Caco-2 (cell line): Measurements from ENCODE around the gene NPHP4. TPM values are rescaled to one million over a fixed set of nuclear protein-coding genes. Genes with fewer than 3 reads are reported as not detected.

Experiments used
- BruUV-seq: library from RNA; stranded (reverse); fragments of 400-500 nt; replicated peaks from 2 replicates; lab custom pipeline; 2021; lab: Mats Ljungman, UMichigan
- CTCF ChIA-PET: fragments of 300-600 bp; sonication (Branson Sonifier 250); formaldehyde crosslinking; loops from one replicate; lab custom pipeline; 2022; ENCODE audit warnings: antibody characterized with exemption; lab: Charles Lee
- POLR2A ChIA-PET: fragments of 300-600 bp; sonication (Branson Sonifier 250); formaldehyde crosslinking; loops from one replicate; lab custom pipeline; 2022; ENCODE audit warnings: antibody characterized with exemption; lab: Charles Lee
- DNase-seq, 2 experiments: peaks; one replicate each; pipeline versions ENCODE4 v3.0.0 to v3.0.0-alpha.2; 2020 to 2022
- H3K27me3 ChIP-seq: replicated peaks from 2 replicates; pipeline ENCODE4 v1.6.0; 2011; ENCODE audit warnings: low read length; ENCODE audit not compliant: control insufficient read depth, insufficient read depth
- H3K36me3 ChIP-seq: 2 replicates; pipeline ENCODE4 v1.5.1; 2011; ENCODE audit warnings: low read length; ENCODE audit not compliant: control insufficient read depth, insufficient read depth
- H3K4me1 ChIP-seq: fragments of 250-450 bp; sonication (Bioruptor Pico); 2 replicates; pipeline ENCODE4 v1.5.1; 2020; ENCODE audit warnings: mild to moderate bottlenecking
- H3K4me3 ChIP-seq: 2 replicates; pipeline ENCODE4 v1.5.1; 2011; ENCODE audit warnings: low read depth, mild to moderate bottlenecking, control low read depth, low read length
- H3K9me3 ChIP-seq: fragments of 250-450 bp; sonication (Bioruptor Pico); 2 replicates; pipeline ENCODE4 v1.5.1; 2020; ENCODE audit warnings: mild to moderate bottlenecking, moderate library complexity
- H3K27ac Mint-ChIP-seq: one replicate; pipeline ENCODE4 v1.8.0; 2022; ENCODE audit warnings: mixed read lengths; ENCODE audit not compliant: unreplicated experiment
- H3K27me3 Mint-ChIP-seq: one replicate; pipeline ENCODE4 v1.8.0; 2022; ENCODE audit warnings: mixed read lengths; ENCODE audit not compliant: insufficient read depth, unreplicated experiment
- H3K36me3 Mint-ChIP-seq: one replicate; pipeline ENCODE4 v1.8.0; 2022; ENCODE audit warnings: mild to moderate bottlenecking, mixed read lengths; ENCODE audit not compliant: insufficient read depth, unreplicated experiment
- H3K4me1 Mint-ChIP-seq: one replicate; pipeline ENCODE4 v1.8.0; 2022; ENCODE audit warnings: low read depth, mixed read lengths; ENCODE audit not compliant: unreplicated experiment
- H3K4me3 Mint-ChIP-seq: one replicate; pipeline ENCODE4 v1.8.0; 2022; ENCODE audit warnings: mild to moderate bottlenecking, moderate library complexity, mixed read lengths; ENCODE audit not compliant: unreplicated experiment
- H3K9me3 Mint-ChIP-seq: one replicate; pipeline ENCODE4 v1.8.0; 2022; ENCODE audit warnings: mixed read lengths; ENCODE audit not compliant: unreplicated experiment
- CTCF ChIP-seq, 2 experiments: fragments of 200-600 bp in 1 of 2; IDR thresholded peaks; 1 replicate in 1 of 2; 2 replicates in 1 of 2; pipeline versions ENCODE4 v1.5.1 to v1.8.0; 2011 to 2022; ENCODE audit warnings: antibody characterized with exemption in 1 of 2, control low read depth in 1 of 2, inconsistent platforms in 1 of 2, low read depth in 1 of 2, low read length in 1 of 2, mild to moderate bottlenecking in 1 of 2, moderate library complexity in 1 of 2; ENCODE audit not compliant: insufficient read depth in 1 of 2, severe bottlenecking in 1 of 2, unreplicated experiment in 1 of 2
- intact Hi-C: fragments of 100-400 bp; cut with micrococcal nuclease; formaldehyde crosslinking; loops from one replicate; pipeline ENCODE4 v1.10.0; 2022; ENCODE audit not compliant: unreplicated experiment
- total RNA-seq: library from RNA; stranded (reverse); gene quantifications from 2 replicates; pipeline ENCODE4 v1.2.3, GENCODE V29; 2022

NPHP4 gene
- total RNA-seq, 1 experiment from 2014 or later, result 12.3 TPM

- ChIA-PET POLR2A (no interaction called here), CTCF (no interaction called here)
- no TSS peak for BruUV-seq
- TF ChIP-seq CTCF (IDR thresholded peaks at IDR 0.05; ENCODE audit: insufficient read depth in 1 of 2, low read depth in 1 of 2, low read length in 1 of 2, severe bottlenecking in 1 of 2, unreplicated experiment in 1 of 2), result no peak
- no peaks in the 10 kb centered on the region for H3K27me3 Mint-ChIP-seq
- Histone ChIP-seq H3K27me3 (no peaks in the 10 kb centered on the region), H3K36me3 (no peaks in the 10 kb centered on the region; the same call in 1 of the 2 replicates), H3K4me1 (no peaks in the 10 kb centered on the region), H3K4me3 (no peak overlapping the region), H3K9me3 (no peaks in the 10 kb centered on the region)
- H3K36me3 Mint-ChIP-seq, result no peaks in the 10 kb centered on the region
- DNase-seq, result no peak
- no peak overlapping the region for H3K27ac Mint-ChIP-seq
- no peaks in the 10 kb centered on the region for H3K9me3 Mint-ChIP-seq
- intact Hi-C loops, result no loop called here
- no peaks in the 10 kb centered on the region for H3K4me1 Mint-ChIP-seq
- no peak overlapping the region for H3K4me3 Mint-ChIP-seq
Observed at GRCh38 chr1:5911157-5911556, 81.1 kb downstream of the NPHP4 start.

GRCh38 chr1:5910666-5911065 is 81.6 kb downstream of the NPHP4 start:
- Mint-ChIP-seq H3K4me3 (no peak overlapping the region), H3K27me3 (no peaks in the 10 kb centered on the region), H3K27ac (no peak overlapping the region), H3K36me3 (no peaks in the 10 kb centered on the region), H3K4me1 (no peaks in the 10 kb centered on the region), H3K9me3 (no peaks in the 10 kb centered on the region)
- H3K9me3 ChIP-seq, result no peaks in the 10 kb centered on the region
- TF ChIP-seq CTCF (IDR thresholded peaks at IDR 0.05; ENCODE audit: insufficient read depth in 1 of 2, low read depth in 1 of 2, low read length in 1 of 2, severe bottlenecking in 1 of 2, unreplicated experiment in 1 of 2), result no peak
- BruUV-seq, result no TSS peak
- no peaks in the 10 kb centered on the region; the same call in 1 of the 2 replicates for H3K36me3 ChIP-seq
- no peak for DNase-seq
- H3K27me3 ChIP-seq, result no peaks in the 10 kb centered on the region
- intact Hi-C loops, result no loop called here
- ChIA-PET CTCF (no interaction called here), POLR2A (no interaction called here)
- H3K4me3 ChIP-seq, result no peak overlapping the region
- no peaks in the 10 kb centered on the region for H3K4me1 ChIP-seq

DNA sequence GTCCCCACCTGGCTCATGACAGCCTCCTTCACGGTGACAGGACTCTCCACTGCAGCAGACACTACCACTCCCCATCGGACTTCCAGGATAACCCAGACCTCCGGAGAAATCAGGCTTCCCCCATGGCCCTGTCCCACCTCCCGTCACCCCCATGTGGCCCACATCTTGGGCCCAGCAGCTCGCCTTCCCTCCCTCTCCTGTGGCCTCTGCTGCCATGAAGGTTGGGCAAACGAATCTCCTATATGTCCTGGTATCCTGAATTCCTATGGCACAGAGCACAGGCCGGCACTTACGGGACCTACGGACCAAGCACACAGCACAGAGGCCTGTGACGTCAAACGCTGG is 82.0 kb downstream of the NPHP4 start:
- no TSS peak for BruUV-seq
- Histone ChIP-seq H3K36me3 (no peaks in the 10 kb centered on the region; the same call in 1 of the 2 replicates), H3K4me3 (no peak overlapping the region), H3K27me3 (no peaks in the 10 kb centered on the region), H3K4me1 (no peaks in the 10 kb centered on the region), H3K9me3 (no peaks in the 10 kb centered on the region)
- no peaks in the 10 kb centered on the region for H3K36me3 Mint-ChIP-seq
- intact Hi-C loops, result no loop called here
- H3K27me3 Mint-ChIP-seq, result no peaks in the 10 kb centered on the region
- ChIA-PET POLR2A (no interaction called here), CTCF (no interaction called here)
- H3K27ac Mint-ChIP-seq, result no peak overlapping the region
- no peak for TF ChIP-seq CTCF (IDR thresholded peaks at IDR 0.05; ENCODE audit: insufficient read depth in 1 of 2, low read depth in 1 of 2, low read length in 1 of 2, severe bottlenecking in 1 of 2, unreplicated experiment in 1 of 2)
- no peak overlapping the region for H3K4me3 Mint-ChIP-seq
- no peaks in the 10 kb centered on the region for H3K4me1 Mint-ChIP-seq
- no peak for DNase-seq
- no peaks in the 10 kb centered on the region for H3K9me3 Mint-ChIP-seq
